SK-N-DZ (cell line): ENCODE measurements around the gene INSIG1.
A peak's percentile ranks its signal among the peaks of the same experiment; 100 is the strongest.

Experiments
- DNase-seq: peaks from one replicate; pipeline ENCODE4 v3.0.0-alpha.2; 2015; ENCODE audit warnings: low spot score

Gene INSIG1

GRCh38 chr7:155326385-155326784 is 28.7 kb downstream of the INSIG1 start:
- no peak for DNase-seq

- no peak for DNase-seq
Observed at GRCh38 chr7:155327590-155328320, 30.1 kb downstream of the INSIG1 start.

GRCh38 chr7:155329225-155329624 is 31.5 kb downstream of the INSIG1 start:
- no peak for DNase-seq

GRCh38 chr7:155331396-155331795 is 33.7 kb downstream of the INSIG1 start:
- DNase-seq: no peak

GRCh38 chr7:155333346-155334234 is 35.9 kb downstream of the INSIG1 start:
- DNase-seq: no peak

- DNase-seq: no peak
Observed at GRCh38 chr7:155336812-155337602, 39.3 kb downstream of the INSIG1 start.

GRCh38 chr7:155337946-155338631 is 40.4 kb downstream of the INSIG1 start:
- no peak for DNase-seq

GRCh38 chr7:155338632-155339320 is 41.1 kb downstream of the INSIG1 start:
- DNase-seq: no peak

- no peak for DNase-seq
Observed at GRCh38 chr7:155339474-155339873, 41.8 kb downstream of the INSIG1 start.

- DNase-seq: no peak
Observed at GRCh38 chr7:155340071-155340531, 42.4 kb downstream of the INSIG1 start.

- DNase-seq: no peak
Observed at GRCh38 chr7:155340721-155341120, 43.0 kb downstream of the INSIG1 start.

GRCh38 chr7:155341463-155341983 is 43.8 kb downstream of the INSIG1 start:
- no peak for DNase-seq

- DNase-seq: no peak
Observed at GRCh38 chr7:155342313-155342712, 44.6 kb downstream of the INSIG1 start.

- no peak for DNase-seq
Observed at GRCh38 chr7:155343150-155343549, 45.5 kb downstream of the INSIG1 start.

- DNase-seq: no peak
Observed at GRCh38 chr7:155343661-155344121, 46.0 kb downstream of the INSIG1 start.

- no peak for DNase-seq
Observed at GRCh38 chr7:155344270-155344617, 46.6 kb downstream of the INSIG1 start.

- peak; percentile 77 for DNase-seq
Observed at GRCh38 chr7:155344618-155345433, 47.1 kb downstream of the INSIG1 start.

- DNase-seq: no peak
Observed at GRCh38 chr7:155345490-155345889, 47.8 kb downstream of the INSIG1 start.

GRCh38 chr7:155346285-155346684 is 48.6 kb downstream of the INSIG1 start:
- no peak for DNase-seq
